Smooth muscle cell (in vitro differentiated cells): ENCODE data around the gene RASA3. TPM values are rescaled to one million over a fixed set of nuclear protein-coding genes. Genes with fewer than 3 reads are reported as not detected.
A peak's percentile ranks its signal among the peaks of the same experiment; 100 is the strongest.
"Not testable (repeated sequence)": the region's sequence is repeated elsewhere in the genome, so short reads cannot be mapped to it uniquely, and the experiment has no call there.

Experiments
- DNase-seq: peaks from one replicate; lab custom pipeline; 2025; ENCODE audit not compliant: unreplicated experiment; lab: John Stamatoyannopoulos, UW
- H2AFZ ChIP-seq: fragments of 200-600 bp; sonication (generic); 2 replicates; pipeline ENCODE4 v1.6.0; 2016; ENCODE audit warnings: antibody characterized with exemption, low read depth, mild to moderate bottlenecking
- H3F3A ChIP-seq: fragments of 200-600 bp; sonication (generic); 2 replicates; pipeline ENCODE4 v1.6.0; 2017; ENCODE audit warnings: antibody characterized with exemption, low read depth
- H3K27ac ChIP-seq: fragments of 200-600 bp; sonication (generic); 2 replicates; pipeline ENCODE4 v1.5.1; 2016; ENCODE audit warnings: low read depth, mild to moderate bottlenecking
- H3K27me3 ChIP-seq: fragments of 200-600 bp; sonication (generic); 2 replicates; pipeline ENCODE4 v1.6.1; 2016; ENCODE audit warnings: low read depth, mild to moderate bottlenecking
- H3K36me3 ChIP-seq: fragments of 200-600 bp; sonication (generic); 2 replicates; pipeline ENCODE4 v1.5.1; 2016; ENCODE audit warnings: low read depth
- H3K4me1 ChIP-seq: fragments of 200-600 bp; sonication (generic); 2 replicates; pipeline ENCODE4 v1.5.1; 2016; ENCODE audit warnings: low read depth
- H3K4me2 ChIP-seq: fragments of 200-600 bp; sonication (generic); 2 replicates; pipeline ENCODE4 v1.6.0; 2016; ENCODE audit warnings: mild to moderate bottlenecking
- H3K4me3 ChIP-seq: fragments of 200-600 bp; sonication (generic); 2 replicates; pipeline ENCODE4 v1.5.1; 2016; ENCODE audit warnings: mild to moderate bottlenecking
- H3K79me2 ChIP-seq: fragments of 200-600 bp; sonication (generic); 2 replicates; pipeline ENCODE4 v1.6.0; 2016; ENCODE audit warnings: low read depth, mild to moderate bottlenecking
- H3K9ac ChIP-seq: fragments of 200-600 bp; sonication (generic); 2 replicates; pipeline ENCODE4 v1.6.0; 2016; ENCODE audit warnings: low read depth
- H3K9me3 ChIP-seq: fragments of 200-600 bp; sonication (generic); replicated peaks from 2 replicates; pipeline ENCODE4 v1.5.1; 2016; ENCODE audit warnings: low read depth
- H4K20me1 ChIP-seq: fragments of 200-600 bp; sonication (generic); 2 replicates; pipeline ENCODE4 v1.6.0; 2016; ENCODE audit warnings: low read depth
- CTCF ChIP-seq: fragments of 200-600 bp; sonication (generic); IDR thresholded peaks from 2 replicates; pipeline ENCODE4 v1.5.1; 2017; ENCODE audit warnings: borderline replicate concordance, mild to moderate bottlenecking, antibody characterized with exemption; ENCODE audit not compliant: insufficient read depth, poor library complexity, severe bottlenecking
- WGBS: methylation state at CpG from one replicate; pipeline ENCODE4 v1.1.7; 2016; ENCODE audit warnings: low lambda C conversion rate; 5-methylcytosine and 5-hydroxymethylcytosine counted together
- polyA plus RNA-seq: library from polyadenylated mRNA; unstranded; fragments of >200 nt; fragmentation: Nextera tagmentation; extraction: Ambion mirVana; gene quantifications from 2 replicates; pipeline ENCODE4 v1.2.1, GENCODE V29; 2016
- total RNA-seq: library from RNA; depleted of rRNA; stranded (reverse); fragments of >200 nt; gene quantifications from 2 replicates; pipeline ENCODE4 v1.2.3, GENCODE V29; 2014

Gene RASA3
- total and polyA plus RNA-seq, 2 experiments from 2014 or later, result 21.3 to 26.8 TPM

- Histone ChIP-seq H3K36me3 (no peaks in the 10 kb centered on the region), H3K4me2 (no peak overlapping the region), H3K9me3 (no peaks in the 10 kb centered on the region), H3F3A (no peaks in the 10 kb centered on the region), H3K27ac (no peak overlapping the region), H3K79me2 (peaks cover 16% of the 10 kb centered on the region), H3K27me3 (no peaks in the 10 kb centered on the region), H4K20me1 (peaks cover 22% of the 10 kb centered on the region), H3K4me1 (peaks cover 30% of the 10 kb centered on the region), H3K9ac (no peak overlapping the region), H2AFZ (no peak overlapping the region), H3K4me3 (no peak overlapping the region)
- WGBS, result 45% methylated on average over 21 of the region's 21 CpGs
- no peak for DNase-seq
- no peak for TF ChIP-seq CTCF
Measured at GRCh38 chr13:114134111-114134943, 1.9 kb upstream of the RASA3 start.

DNA sequence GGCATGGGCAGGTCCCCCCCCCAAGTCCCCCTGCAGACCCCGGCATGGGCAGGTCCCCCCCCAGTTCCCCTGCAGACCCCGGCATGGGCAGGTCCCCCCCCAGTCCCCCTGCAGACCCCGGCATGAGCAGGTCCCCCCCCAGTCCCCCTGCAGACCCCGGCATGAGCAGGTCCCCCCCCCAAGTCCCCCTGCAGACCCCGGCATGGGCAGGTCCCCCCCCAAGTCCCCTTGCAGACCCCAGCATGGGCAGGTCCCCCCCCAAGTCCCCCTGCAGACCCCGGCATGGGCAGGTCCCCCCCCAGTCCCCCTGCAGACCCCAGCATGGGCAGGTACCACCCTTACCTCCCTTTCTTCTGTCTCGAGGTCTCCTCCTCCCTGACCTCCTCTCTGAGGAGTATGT is 1.1 kb upstream of the RASA3 start:
- Histone ChIP-seq H4K20me1 (peaks cover 30% of the 10 kb centered on the region), H3K79me2 (peaks cover 22% of the 10 kb centered on the region), H3K4me1 (peaks cover 37% of the 10 kb centered on the region)
- WGBS, result 88% methylated on average over 3 of the region's 7 CpGs
- H3F3A ChIP-seq, DNase-seq, H3K27me3 ChIP-seq, H3K9ac ChIP-seq, H3K9me3 ChIP-seq, H3K27ac ChIP-seq, H3K36me3 ChIP-seq, H2AFZ ChIP-seq, H3K4me3 ChIP-seq, H3K4me2 ChIP-seq: not testable (repeated sequence)

DNA sequence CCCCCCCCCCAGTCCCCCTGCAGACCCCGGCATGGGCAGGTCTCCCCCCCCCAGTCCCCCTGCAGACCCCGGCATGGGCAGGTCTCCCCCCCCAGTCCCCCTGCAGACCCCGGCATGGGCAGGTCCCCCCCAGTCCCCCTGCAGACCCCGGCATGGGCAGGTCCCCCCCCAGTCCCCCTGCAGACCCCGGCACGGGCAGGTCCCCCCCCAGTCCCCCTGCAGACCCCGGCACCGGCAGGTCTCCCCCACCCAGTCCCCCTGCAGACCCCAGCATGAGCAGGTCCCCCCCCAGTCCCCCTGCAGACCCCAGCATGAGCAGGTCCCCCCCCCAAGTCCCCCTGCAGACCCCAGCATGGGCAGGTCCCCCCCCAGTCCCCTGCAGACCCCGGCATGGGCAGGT is 703 bp upstream of the RASA3 start:
- Histone ChIP-seq H3K4me2 (peak overlapping the region; percentile 89), H3K79me2 (peaks cover 26% of the 10 kb centered on the region), H3K4me1 (peaks cover 40% of the 10 kb centered on the region), H4K20me1 (peaks cover 34% of the 10 kb centered on the region)
- H3K27ac ChIP-seq, H3K9me3 ChIP-seq, H3K36me3 ChIP-seq, H3K4me3 ChIP-seq, H2AFZ ChIP-seq, H3K9ac ChIP-seq, H3F3A ChIP-seq, DNase-seq, H3K27me3 ChIP-seq: not testable (repeated sequence)
- WGBS, result no CpG with 5 or more reads among the region's 9 CpGs

DNA sequence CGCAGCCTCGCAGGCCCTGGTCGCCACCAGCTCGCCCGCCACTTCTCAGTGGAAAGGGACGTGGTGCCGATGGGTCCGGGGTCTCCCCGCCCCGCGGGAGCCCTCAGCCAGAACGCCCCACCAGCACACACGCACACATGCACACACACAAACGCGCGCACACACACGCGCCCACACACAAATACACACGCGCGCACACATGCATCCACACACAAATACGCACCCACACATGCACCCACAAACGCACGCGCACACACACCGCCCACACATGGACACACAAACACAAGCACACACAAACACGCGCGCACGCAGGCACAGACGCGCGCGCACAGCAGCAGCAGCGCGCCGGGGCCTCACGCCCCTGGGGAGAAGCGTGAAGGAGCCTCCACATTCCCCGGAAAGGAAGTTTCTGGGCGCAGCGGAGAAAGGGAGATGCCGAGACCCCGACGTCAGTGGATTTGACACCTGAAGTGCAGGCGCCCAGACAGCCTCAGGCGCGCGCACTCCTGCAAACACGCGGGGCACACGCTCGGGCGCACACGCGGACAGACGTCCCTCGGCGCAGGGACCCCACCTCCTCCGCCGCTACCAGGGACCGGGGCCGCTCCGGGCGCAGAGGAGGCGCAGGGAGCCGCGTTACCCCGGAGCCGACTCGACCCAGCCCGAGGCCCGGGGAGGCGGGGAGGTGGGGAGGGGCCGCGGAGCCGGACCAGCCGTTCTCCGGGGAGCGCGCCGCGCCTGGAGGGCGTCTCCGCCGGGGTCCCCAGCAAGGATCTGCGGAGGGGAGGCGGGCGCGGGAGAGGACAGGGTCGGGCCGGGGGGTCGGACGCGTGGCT is 622 bp downstream of the RASA3 start:
- peak overlapping the region; percentile 96 for H3K9ac ChIP-seq
- peak overlapping the region; percentile 89 for H3K4me3 ChIP-seq
- peak overlapping the region; percentile 89 for H3K4me2 ChIP-seq
- peaks cover 40% of the 10 kb centered on the region for H3K4me1 ChIP-seq
- peaks cover 39% of the 10 kb centered on the region for H3K79me2 ChIP-seq
- H3K36me3 ChIP-seq, result no peaks in the 10 kb centered on the region
- no peaks in the 10 kb centered on the region for H3F3A ChIP-seq
- H4K20me1 ChIP-seq, result peaks cover 48% of the 10 kb centered on the region
- TF ChIP-seq CTCF, result no peak
- no peaks in the 10 kb centered on the region for H3K27me3 ChIP-seq
- no peak for DNase-seq
- H3K9me3 ChIP-seq, result no peaks in the 10 kb centered on the region
- H2AFZ ChIP-seq, result no peak overlapping the region
- under 1% methylated on average over 71 of the region's 95 CpGs for WGBS
- H3K27ac ChIP-seq, result peak overlapping the region; percentile 99
